DLD1 (cell line): ENCODE measurements around the gene ASTN2.

Experiments used
- in situ Hi-C: cut with HindIII; loops from 2 replicates; pipeline ENCODE4 v1.10.0; 2017; ENCODE audit warnings: low sequenced_read_pairs

ASTN2 gene

GRCh38 chr9:116777116-116777515, 637.7 kb downstream of the ASTN2 start:
- in situ Hi-C loops, result no loop called here

- in situ Hi-C loops, result no loop called here
These were observed 640.3 kb downstream of the ASTN2 start for GRCh38 chr9:116774421-116775180.

- in situ Hi-C loops, result no loop called here
These were observed 647.6 kb downstream of the ASTN2 start for GRCh38 chr9:116767219-116767618.

- in situ Hi-C loops, result no loop called here
These were observed 649.8 kb downstream of the ASTN2 start for GRCh38 chr9:116765011-116765410.

- in situ Hi-C loops, result no loop called here
These were observed 651.1 kb downstream of the ASTN2 start for GRCh38 chr9:116763770-116764169.

GRCh38 chr9:116760636-116761035, 654.2 kb downstream of the ASTN2 start:
- in situ Hi-C loops, result no loop called here

GRCh38 chr9:116757030-116757429, 657.8 kb downstream of the ASTN2 start:
- in situ Hi-C loops, result no loop called here

GRCh38 chr9:116753389-116753788, 661.5 kb downstream of the ASTN2 start:
- in situ Hi-C loops, result no loop called here

GRCh38 chr9:116750510-116750909, 664.3 kb downstream of the ASTN2 start:
- in situ Hi-C loops, result no loop called here

- in situ Hi-C loops, result no loop called here
These were observed 665.1 kb downstream of the ASTN2 start for GRCh38 chr9:116749772-116750171.

- in situ Hi-C loops, result no loop called here
These were observed 665.7 kb downstream of the ASTN2 start for GRCh38 chr9:116749176-116749575.

GRCh38 chr9:116741742-116742141, 673.1 kb downstream of the ASTN2 start:
- in situ Hi-C loops, result no loop called here

- in situ Hi-C loops, result no loop called here
These were observed 673.6 kb downstream of the ASTN2 start for GRCh38 chr9:116741086-116741740.

GRCh38 chr9:116737152-116737546, 677.7 kb downstream of the ASTN2 start:
- in situ Hi-C loops, result no loop called here

- in situ Hi-C loops, result no loop called here
These were observed 678.3 kb downstream of the ASTN2 start for GRCh38 chr9:116736399-116737151.

- in situ Hi-C loops, result no loop called here
These were observed 681.7 kb downstream of the ASTN2 start for GRCh38 chr9:116733010-116733641.

- in situ Hi-C loops, result no loop called here
These were observed 688.3 kb downstream of the ASTN2 start for GRCh38 chr9:116726602-116727001.

GRCh38 chr9:116724123-116724522, 690.7 kb downstream of the ASTN2 start:
- in situ Hi-C loops, result no loop called here

GRCh38 chr9:116721944-116722343, 692.9 kb downstream of the ASTN2 start:
- in situ Hi-C loops, result no loop called here

- in situ Hi-C loops, result no loop called here
These were observed 693.4 kb downstream of the ASTN2 start for GRCh38 chr9:116721411-116721810.

- in situ Hi-C loops, result no loop called here
These were observed 694.7 kb downstream of the ASTN2 start for GRCh38 chr9:116720111-116720510.
